Endothelial cell of umbilical vein (primary cell): ENCODE measurements around the gene LIN7C.
A peak's percentile ranks its signal among the peaks of the same experiment; 100 is the strongest.

Experiments used
- EZH2 ChIP-seq: IDR thresholded peaks from 2 replicates; pipeline ENCODE4 v1.6.1; 2012; ENCODE audit warnings: borderline replicate concordance, low read depth, mild to moderate bottlenecking, moderate library complexity, low read length, inconsistent platforms; ENCODE audit not compliant: severe bottlenecking
- POLR2A ChIP-seq: IDR thresholded peaks from 2 replicates; pipeline ENCODE4 v1.6.1; 2012; ENCODE audit warnings: low read depth, mild to moderate bottlenecking, control low read depth, low read length
- POLR2AphosphoS5 ChIP-seq: IDR thresholded peaks from 2 replicates; pipeline ENCODE4 v1.6.1; 2012; ENCODE audit warnings: low read depth, mild to moderate bottlenecking, control low read depth, low read length, moderate library complexity; ENCODE audit not compliant: insufficient read depth
- TF ChIP-seq, protein P1 (sequence below), 2 donors: IDR thresholded peaks; 1 replicate in 1 of 2; 2 replicates in 1 of 2; pipeline ENCODE4 v1.5.1; 2011; ENCODE audit warnings: low read length in 2 of 2, mild to moderate bottlenecking in 2 of 2, moderate library complexity in 2 of 2, control low read depth in 1 of 2, inconsistent platforms in 1 of 2, low read depth in 1 of 2; ENCODE audit not compliant: insufficient read depth in 1 of 2; ENCODE audit errors: extremely low read depth in 1 of 2

DNA sequence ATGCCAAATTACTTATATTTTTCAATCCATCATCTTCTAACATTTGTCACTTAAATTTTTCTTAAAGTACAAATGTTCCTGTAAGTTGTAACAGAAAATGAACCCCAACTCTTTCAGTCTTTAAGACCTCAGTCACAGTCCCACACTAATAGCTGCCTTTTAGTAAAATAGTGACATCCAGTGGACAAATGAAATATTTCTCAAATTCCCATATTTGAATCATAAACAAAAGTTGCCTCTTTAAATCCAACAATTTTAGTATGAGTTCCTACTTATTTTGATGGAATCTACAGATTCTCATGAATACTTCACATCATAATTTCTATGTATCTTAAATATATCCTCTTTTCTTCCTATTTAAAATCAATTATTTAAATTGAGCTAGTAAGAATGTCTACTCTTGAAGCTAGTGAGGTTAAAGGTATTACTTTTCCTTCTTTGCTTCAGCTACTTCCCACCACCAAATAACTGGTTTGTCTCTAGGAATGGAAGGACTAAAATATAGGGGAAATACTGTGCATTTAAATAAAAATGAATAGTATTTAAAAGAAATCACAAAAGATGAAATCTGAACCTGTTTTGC lies 9.2 kb downstream of the LIN7C start:
- TF ChIP-seq, protein P1, sequence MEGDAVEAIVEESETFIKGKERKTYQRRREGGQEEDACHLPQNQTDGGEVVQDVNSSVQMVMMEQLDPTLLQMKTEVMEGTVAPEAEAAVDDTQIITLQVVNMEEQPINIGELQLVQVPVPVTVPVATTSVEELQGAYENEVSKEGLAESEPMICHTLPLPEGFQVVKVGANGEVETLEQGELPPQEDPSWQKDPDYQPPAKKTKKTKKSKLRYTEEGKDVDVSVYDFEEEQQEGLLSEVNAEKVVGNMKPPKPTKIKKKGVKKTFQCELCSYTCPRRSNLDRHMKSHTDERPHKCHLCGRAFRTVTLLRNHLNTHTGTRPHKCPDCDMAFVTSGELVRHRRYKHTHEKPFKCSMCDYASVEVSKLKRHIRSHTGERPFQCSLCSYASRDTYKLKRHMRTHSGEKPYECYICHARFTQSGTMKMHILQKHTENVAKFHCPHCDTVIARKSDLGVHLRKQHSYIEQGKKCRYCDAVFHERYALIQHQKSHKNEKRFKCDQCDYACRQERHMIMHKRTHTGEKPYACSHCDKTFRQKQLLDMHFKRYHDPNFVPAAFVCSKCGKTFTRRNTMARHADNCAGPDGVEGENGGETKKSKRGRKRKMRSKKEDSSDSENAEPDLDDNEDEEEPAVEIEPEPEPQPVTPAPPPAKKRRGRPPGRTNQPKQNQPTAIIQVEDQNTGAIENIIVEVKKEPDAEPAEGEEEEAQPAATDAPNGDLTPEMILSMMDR (IDR thresholded peaks at IDR 0.05; ENCODE audit: extremely low read depth in 1 of 2, insufficient read depth in 1 of 2, low read depth in 1 of 2, low read length in 2 of 2), result peak; percentile 20 to 30
- TF ChIP-seq EZH2 (no peak), POLR2A (no peak), POLR2AphosphoS5 (no peak)
